GM23338 (cell line): ENCODE results near the gene PUS1. TPM values are rescaled to one million over a fixed set of nuclear protein-coding genes. Genes with fewer than 3 reads are reported as not detected.
"Not testable (repeated sequence)": the region's sequence is repeated elsewhere in the genome, so short reads cannot be mapped to it uniquely, and the experiment has no call there.

Experiments
- ATAC-seq: fragments of 200-7000 bp; cut with Tn5 transposase; 3 replicates; pipeline ENCODE4 v1.9.1; 2020
- DNase-seq: peaks from one replicate; pipeline ENCODE4 v3.0.0-alpha.2; 2015; ENCODE audit warnings: low spot score
- H2AFZ ChIP-seq: fragments of 200-600 bp; sonication (generic); 2 replicates; pipeline ENCODE4 v1.8.0; 2016; ENCODE audit warnings: antibody characterized with exemption, mild to moderate bottlenecking, moderate library complexity
- H3F3A ChIP-seq: fragments of 200-600 bp; sonication (generic); replicated peaks from 2 replicates; pipeline ENCODE4 v1.8.0; 2017; ENCODE audit warnings: antibody characterized with exemption, mixed run types, low read depth
- H3K27ac ChIP-seq: fragments of 200-600 bp; sonication (generic); 2 replicates; pipeline ENCODE4 v1.6.1; 2016; ENCODE audit warnings: low read depth
- H3K27me3 ChIP-seq: fragments of 200-600 bp; sonication (generic); 2 replicates; pipeline ENCODE4 v1.8.0; 2016; ENCODE audit warnings: mild to moderate bottlenecking, mixed run types, moderate library complexity; ENCODE audit not compliant: insufficient read depth
- H3K36me3 ChIP-seq: fragments of 200-600 bp; sonication (generic); 2 replicates; pipeline ENCODE4 v1.8.0; 2016; ENCODE audit warnings: mild to moderate bottlenecking; ENCODE audit not compliant: insufficient read depth
- H3K4me1 ChIP-seq: fragments of 200-600 bp; sonication (generic); 2 replicates; pipeline ENCODE4 v1.8.0; 2016; ENCODE audit warnings: mild to moderate bottlenecking, moderate library complexity; ENCODE audit not compliant: insufficient read depth
- H3K4me2 ChIP-seq: fragments of 200-600 bp; sonication (generic); 2 replicates; pipeline ENCODE4 v1.7.1; 2017; ENCODE audit warnings: mixed run types
- H3K4me3 ChIP-seq: fragments of 200-600 bp; sonication (generic); 2 replicates; pipeline ENCODE4 v1.6.1; 2016; ENCODE audit warnings: mixed run types
- H3K79me2 ChIP-seq: fragments of 200-600 bp; sonication (generic); replicated peaks from 2 replicates; pipeline ENCODE4 v1.8.0; 2017; ENCODE audit warnings: mild to moderate bottlenecking; ENCODE audit not compliant: insufficient read depth
- H3K9me2 ChIP-seq: fragments of 200-600 bp; sonication (generic); 2 replicates; pipeline ENCODE4 v1.8.0; 2017; ENCODE audit not compliant: insufficient read depth
- H4K20me1 ChIP-seq: fragments of 200-600 bp; sonication (generic); replicated peaks from 2 replicates; pipeline ENCODE4 v1.8.0; 2017; ENCODE audit warnings: mild to moderate bottlenecking; ENCODE audit not compliant: insufficient read depth
- H3K27ac Mint-ChIP-seq: 2 replicates; pipeline ENCODE4 v1.8.0; 2020; ENCODE audit warnings: inconsistent platforms, mild to moderate bottlenecking, moderate library complexity, mixed read lengths
- H3K27me3 Mint-ChIP-seq: 3 replicates; pipeline ENCODE4 v1.8.0; 2022; ENCODE audit warnings: low read depth, mild to moderate bottlenecking, moderate library complexity, mixed read lengths, inconsistent platforms; ENCODE audit not compliant: insufficient read depth, poor library complexity
- H3K36me3 Mint-ChIP-seq: 3 replicates; pipeline ENCODE4 v1.8.0; 2021; ENCODE audit warnings: low read depth, mild to moderate bottlenecking, inconsistent platforms, moderate library complexity, mixed read lengths
- H3K4me1 Mint-ChIP-seq: 3 replicates; pipeline ENCODE4 v1.8.0; 2020; ENCODE audit warnings: mild to moderate bottlenecking, inconsistent platforms, mixed read lengths
- H3K4me3 Mint-ChIP-seq: 3 replicates; pipeline ENCODE4 v1.8.0; 2021; ENCODE audit warnings: moderate library complexity, mild to moderate bottlenecking, inconsistent platforms, mixed read lengths
- H3K9me3 Mint-ChIP-seq: 3 replicates; pipeline ENCODE4 v1.8.0; 2020; ENCODE audit warnings: moderate library complexity, mild to moderate bottlenecking, inconsistent platforms, mixed read lengths
- ETS1 ChIP-seq: IDR thresholded peaks from 2 replicates; pipeline ENCODE4 v1.6.1; 2016; ENCODE audit warnings: antibody characterized with exemption
- EZH2phosphoT487 ChIP-seq: fragments of 200-600 bp; sonication (generic); IDR thresholded peaks from one replicate; pipeline ENCODE4 v1.8.1; 2018; ENCODE audit warnings: antibody characterized with exemption; ENCODE audit not compliant: unreplicated experiment
- JUNB ChIP-seq: IDR thresholded peaks from one replicate; pipeline ENCODE4 v1.6.1; 2016; ENCODE audit warnings: antibody characterized with exemption; ENCODE audit not compliant: unreplicated experiment
- POLR2AphosphoS5 ChIP-seq: IDR thresholded peaks from 2 replicates; pipeline ENCODE4 v1.6.1; 2016; ENCODE audit warnings: antibody characterized with exemption, low read depth
- ZNF114 ChIP-seq: fragments of 250-450 bp; sonication (Bioruptor Pico); IDR thresholded peaks from 2 replicates; pipeline ENCODE4 v1.5.0; 2020; ENCODE audit warnings: mild to moderate bottlenecking, moderate library complexity
- polyA plus RNA-seq: library from polyadenylated mRNA; unstranded; fragments of >200 nt; fragmentation: Nextera tagmentation; extraction: Ambion mirVana; gene quantifications from 2 replicates; pipeline ENCODE4 v1.2.1, GENCODE V29; 2016
- total RNA-seq: library from RNA; depleted of rRNA; stranded (reverse); fragments of >200 nt; shearing (Covaris generic); gene quantifications from 2 replicates; pipeline ENCODE4 v1.2.3, GENCODE V29; 2014

PUS1 gene
- total and polyA plus RNA-seq, 2 experiments from 2014 or later = 52.4 to 73.0 TPM

GRCh38 chr12:131883521-131883900 is 45.6 kb upstream of the PUS1 start:
- H3K36me3 Mint-ChIP-seq = peaks cover 11% of the 10 kb centered on the region; the same call in 1 of the 3 replicates
- peaks cover 21% of the 10 kb centered on the region for H3K9me3 Mint-ChIP-seq
- Histone ChIP-seq H3K4me2 (no peak overlapping the region), H2AFZ (peak overlapping the region; percentile 10; the same call in 1 of the 2 replicates), H3K27ac (no peak overlapping the region), H3K36me3 (no peaks in the 10 kb centered on the region), H3K27me3 (no peaks in the 10 kb centered on the region), H3K4me3 (no peak overlapping the region), H3K79me2 (no peaks in the 10 kb centered on the region), H3K4me1 (peaks cover 9% of the 10 kb centered on the region), H3F3A (no peaks in the 10 kb centered on the region), H3K9me2 (no peaks in the 10 kb centered on the region), H4K20me1 (no peaks in the 10 kb centered on the region)
- no peak overlapping the region for H3K4me3 Mint-ChIP-seq
- TF ChIP-seq JUNB = no peak
- no peak for TF ChIP-seq EZH2phosphoT487
- no peak for TF ChIP-seq ZNF114 (CRISPR knock-in tag)
- TF ChIP-seq ETS1 = no peak
- no peak for DNase-seq
- ATAC-seq = no peak; the same call in 2 of the 3 replicates
- H3K27me3 Mint-ChIP-seq = peaks cover 4% of the 10 kb centered on the region
- no peak overlapping the region for H3K27ac Mint-ChIP-seq
- H3K4me1 Mint-ChIP-seq = peaks cover 22% of the 10 kb centered on the region

GRCh38 chr12:131885076-131885475 is 44.0 kb upstream of the PUS1 start:
- DNase-seq, H3K36me3 ChIP-seq, H3K27me3 ChIP-seq, H3K4me3 ChIP-seq, H3K27ac Mint-ChIP-seq, H3K27ac ChIP-seq, ATAC-seq, H3F3A ChIP-seq, H3K9me2 ChIP-seq, H2AFZ ChIP-seq, H3K27me3 Mint-ChIP-seq, H3K4me2 ChIP-seq, H3K79me2 ChIP-seq, H3K4me3 Mint-ChIP-seq, H3K4me1 ChIP-seq, H4K20me1 ChIP-seq: not testable (repeated sequence)
- peaks cover 22% of the 10 kb centered on the region for H3K9me3 Mint-ChIP-seq
- H3K36me3 Mint-ChIP-seq = peaks cover 11% of the 10 kb centered on the region; the same call in 1 of the 3 replicates
- H3K4me1 Mint-ChIP-seq = peaks cover 16% of the 10 kb centered on the region

- Histone ChIP-seq H2AFZ (no peak overlapping the region), H3K4me3 (no peak overlapping the region), H3K9me2 (no peaks in the 10 kb centered on the region), H3F3A (no peaks in the 10 kb centered on the region), H3K4me2 (no peak overlapping the region), H3K27me3 (no peaks in the 10 kb centered on the region), H3K79me2 (no peaks in the 10 kb centered on the region), H3K36me3 (no peaks in the 10 kb centered on the region), H3K4me1 (no peaks in the 10 kb centered on the region), H4K20me1 (no peaks in the 10 kb centered on the region), H3K27ac (no peak overlapping the region)
- DNase-seq = no peak
- no peak overlapping the region for H3K4me3 Mint-ChIP-seq
- H3K4me1 Mint-ChIP-seq = peaks cover 12% of the 10 kb centered on the region
- H3K9me3 Mint-ChIP-seq = peaks cover 24% of the 10 kb centered on the region
- peaks cover 11% of the 10 kb centered on the region; the same call in 1 of the 3 replicates for H3K36me3 Mint-ChIP-seq
- peaks cover 3% of the 10 kb centered on the region for H3K27me3 Mint-ChIP-seq
- TF ChIP-seq POLR2AphosphoS5 = no peak
- TF ChIP-seq JUNB = no peak
- no peak for ATAC-seq
- no peak overlapping the region for H3K27ac Mint-ChIP-seq
Observed at GRCh38 chr12:131885543-131886057, 43.5 kb upstream of the PUS1 start.

DNA sequence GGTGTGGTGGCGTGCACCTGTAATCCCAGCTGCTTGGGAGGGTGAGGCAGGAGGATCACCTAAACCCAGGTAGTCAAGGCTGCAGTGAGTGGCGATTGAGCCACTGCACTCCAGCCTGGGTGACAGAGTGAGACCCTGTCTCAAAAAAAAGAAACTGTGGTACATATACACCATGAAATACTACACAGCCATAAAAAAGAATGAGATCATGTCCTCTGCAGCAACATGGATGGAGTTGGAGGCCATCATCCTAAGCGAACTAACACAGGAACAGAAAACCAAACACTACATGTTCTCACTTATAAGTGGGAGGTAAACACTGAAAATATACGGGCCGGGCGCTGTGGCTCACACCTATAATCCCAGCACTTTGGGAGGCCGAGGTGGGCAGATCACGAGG is 37.4 kb upstream of the PUS1 start:
- H3K4me3 ChIP-seq, H3K9me2 ChIP-seq, H3K36me3 ChIP-seq, H3K4me1 ChIP-seq, H3K4me2 ChIP-seq, H2AFZ ChIP-seq, H3K27ac Mint-ChIP-seq, DNase-seq, ATAC-seq, H3F3A ChIP-seq, H3K27ac ChIP-seq, H4K20me1 ChIP-seq, H3K27me3 ChIP-seq, H3K79me2 ChIP-seq, H3K9me3 Mint-ChIP-seq, H3K36me3 Mint-ChIP-seq, H3K4me3 Mint-ChIP-seq, H3K27me3 Mint-ChIP-seq: not testable (repeated sequence)
- peaks cover 15% of the 10 kb centered on the region for H3K4me1 Mint-ChIP-seq
